Suprapubic skin (tissue), 4 donors: Measurements from ENCODE around the gene CDH16.

Experiments used
- EP300 ChIP-seq: sonication (generic); formaldehyde crosslinking; IDR thresholded peaks from one replicate; pipeline ENCODE4 v1.6.1; 2017; ENCODE audit warnings: antibody characterized with exemption
- POLR2A ChIP-seq, 2 donors: fragments of 450-650 bp; IDR thresholded peaks; one replicate each; pipeline ENCODE4 v1.6.1; 2017; ENCODE audit warnings: antibody characterized with exemption in 2 of 2, mild to moderate bottlenecking in 2 of 2, moderate library complexity in 2 of 2
- POLR2AphosphoS5 ChIP-seq, 3 donors: sonication (generic); formaldehyde crosslinking; IDR thresholded peaks; one replicate each; pipeline ENCODE4 v1.6.1; 2017; ENCODE audit warnings: antibody characterized with exemption in 3 of 3
- TF ChIP-seq, protein P1 (sequence below), 2 donors: fragments of 200-600 bp in 1 of 2; fragments of 450-650 bp in 1 of 2; sonication (generic) in 1 of 2; IDR thresholded peaks; one replicate each; pipeline ENCODE4 v1.5.1; 2016 to 2019; ENCODE audit warnings: antibody characterized with exemption in 2 of 2, mild to moderate bottlenecking in 1 of 2, moderate library complexity in 1 of 2

DNA sequence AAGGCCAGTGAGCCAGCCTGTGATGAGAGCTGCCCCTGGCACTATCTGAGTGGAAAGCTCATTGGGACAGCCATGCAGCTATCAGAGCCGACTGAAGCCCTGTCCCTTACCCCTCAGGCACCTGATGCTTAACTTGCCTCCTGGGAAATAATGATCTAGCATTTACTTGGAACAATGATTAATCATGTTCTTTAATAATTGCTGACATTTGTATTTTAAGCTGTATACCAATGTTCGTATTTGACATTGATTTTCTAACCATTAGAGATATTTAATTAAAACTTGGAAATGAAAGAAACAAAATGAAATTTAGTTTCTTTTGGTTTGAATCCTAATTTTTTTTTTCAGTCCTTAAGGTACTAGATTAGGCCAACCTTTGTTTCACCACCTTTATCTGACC lies 27.9 kb downstream of the CDH16 start:
- TF ChIP-seq, protein P1, sequence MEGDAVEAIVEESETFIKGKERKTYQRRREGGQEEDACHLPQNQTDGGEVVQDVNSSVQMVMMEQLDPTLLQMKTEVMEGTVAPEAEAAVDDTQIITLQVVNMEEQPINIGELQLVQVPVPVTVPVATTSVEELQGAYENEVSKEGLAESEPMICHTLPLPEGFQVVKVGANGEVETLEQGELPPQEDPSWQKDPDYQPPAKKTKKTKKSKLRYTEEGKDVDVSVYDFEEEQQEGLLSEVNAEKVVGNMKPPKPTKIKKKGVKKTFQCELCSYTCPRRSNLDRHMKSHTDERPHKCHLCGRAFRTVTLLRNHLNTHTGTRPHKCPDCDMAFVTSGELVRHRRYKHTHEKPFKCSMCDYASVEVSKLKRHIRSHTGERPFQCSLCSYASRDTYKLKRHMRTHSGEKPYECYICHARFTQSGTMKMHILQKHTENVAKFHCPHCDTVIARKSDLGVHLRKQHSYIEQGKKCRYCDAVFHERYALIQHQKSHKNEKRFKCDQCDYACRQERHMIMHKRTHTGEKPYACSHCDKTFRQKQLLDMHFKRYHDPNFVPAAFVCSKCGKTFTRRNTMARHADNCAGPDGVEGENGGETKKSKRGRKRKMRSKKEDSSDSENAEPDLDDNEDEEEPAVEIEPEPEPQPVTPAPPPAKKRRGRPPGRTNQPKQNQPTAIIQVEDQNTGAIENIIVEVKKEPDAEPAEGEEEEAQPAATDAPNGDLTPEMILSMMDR (IDR thresholded peaks at IDR 0.05): no peak
- TF ChIP-seq POLR2A (IDR thresholded peaks at IDR 0.05) (no peak), POLR2AphosphoS5 (IDR thresholded peaks at IDR 0.05) (no peak), EP300 (no peak)
